Fibroblast of skin of left quadriceps (primary cell): Measurements from ENCODE around the gene FEM1B.

Source experiments
- DNase-seq, 2 experiments: peaks; one replicate each; pipeline ENCODE4 v3.0.0-alpha.2; 2013; ENCODE audit warnings: low read depth in 2 of 2

FEM1B gene

GRCh38 chr15:68285259-68285980 is 7.9 kb downstream of the FEM1B start:
- DNase-seq = no peak

- DNase-seq = no peak
Observed at GRCh38 chr15:68286256-68286655, 8.7 kb downstream of the FEM1B start.

GRCh38 chr15:68289057-68289456 is 11.5 kb downstream of the FEM1B start:
- no peak for DNase-seq

- DNase-seq = no peak
Observed at GRCh38 chr15:68289621-68290352, 12.2 kb downstream of the FEM1B start.

- DNase-seq = no peak
Observed at GRCh38 chr15:68290715-68291114, 13.2 kb downstream of the FEM1B start.

GRCh38 chr15:68292157-68292781 is 14.7 kb downstream of the FEM1B start:
- no peak for DNase-seq

DNA sequence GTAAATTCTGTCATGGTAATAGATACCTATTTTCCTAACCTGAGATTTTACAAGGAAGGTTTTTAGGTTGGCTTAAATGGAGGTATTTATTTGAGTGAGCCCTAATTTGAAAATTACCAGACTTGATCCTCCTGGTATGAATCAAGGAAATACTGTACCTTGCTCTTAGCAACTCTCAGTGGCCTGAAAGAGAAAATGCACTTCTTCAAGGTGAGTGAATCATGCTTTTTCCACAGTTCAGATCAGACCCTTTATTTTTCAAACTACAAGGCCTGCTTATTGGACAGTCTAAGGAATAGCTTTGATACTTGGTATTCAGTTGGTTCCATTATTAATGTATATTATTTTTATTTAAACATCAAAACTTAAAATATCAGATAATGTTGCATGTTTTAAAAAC is 15.4 kb downstream of the FEM1B start:
- no peak for DNase-seq

- DNase-seq = no peak
Observed at GRCh38 chr15:68295014-68295805, 17.7 kb downstream of the FEM1B start.

GRCh38 chr15:68298336-68298735 is 20.8 kb downstream of the FEM1B start:
- no peak for DNase-seq

DNA sequence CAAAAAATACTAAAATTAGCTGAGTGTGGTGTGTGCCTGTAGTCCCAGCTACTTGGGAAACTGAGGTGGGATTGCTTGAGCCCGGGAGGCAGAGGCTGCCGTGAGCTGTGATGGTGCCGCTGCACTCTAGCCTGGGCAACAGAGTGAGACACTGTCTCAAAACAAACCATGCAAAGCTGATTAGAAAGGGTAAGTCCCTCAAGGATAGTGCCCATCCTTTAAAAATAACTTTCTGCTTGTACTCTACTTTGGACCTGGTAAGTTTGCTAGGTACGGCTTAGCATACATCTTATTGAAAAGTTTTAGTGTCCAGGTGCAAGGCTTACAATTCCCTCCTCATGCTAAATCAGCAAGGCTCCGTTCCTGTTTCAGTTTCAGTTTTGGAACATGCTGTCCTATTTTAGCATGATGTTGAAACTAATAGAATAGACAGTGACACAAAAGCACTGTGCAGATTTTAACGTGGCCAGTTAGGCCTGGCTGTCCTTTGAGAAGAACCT is 21.4 kb downstream of the FEM1B start:
- no peak for DNase-seq

DNA sequence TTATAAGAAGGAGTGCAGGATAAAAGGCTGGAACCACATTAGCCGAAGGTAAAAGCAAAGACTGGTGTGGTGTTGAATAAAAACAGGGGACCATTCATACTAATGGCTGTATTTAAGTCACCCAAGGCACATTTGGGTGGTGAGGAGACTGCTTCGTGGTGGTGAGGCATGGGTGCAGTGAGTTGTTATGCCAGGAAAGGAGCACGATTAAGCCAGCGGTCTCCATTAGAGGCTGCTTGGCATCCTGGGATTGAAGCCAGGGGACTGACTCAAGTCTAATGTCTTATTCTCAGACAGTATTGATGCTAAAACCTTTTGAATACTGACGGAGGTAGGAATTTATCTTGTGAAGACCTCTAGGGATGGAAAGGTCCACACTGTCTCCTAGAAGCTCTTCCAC is 21.9 kb downstream of the FEM1B start:
- DNase-seq = no peak

- no peak for DNase-seq
Observed at GRCh38 chr15:68300115-68300940, 22.8 kb downstream of the FEM1B start.

- DNase-seq = no peak
Observed at GRCh38 chr15:68301301-68301700, 23.8 kb downstream of the FEM1B start.

- DNase-seq = no peak
Observed at GRCh38 chr15:68302729-68303128, 25.2 kb downstream of the FEM1B start.

- no peak for DNase-seq
Observed at GRCh38 chr15:68303134-68303533, 25.6 kb downstream of the FEM1B start.

GRCh38 chr15:68303560-68304436 is 26.3 kb downstream of the FEM1B start:
- DNase-seq = no peak

DNA sequence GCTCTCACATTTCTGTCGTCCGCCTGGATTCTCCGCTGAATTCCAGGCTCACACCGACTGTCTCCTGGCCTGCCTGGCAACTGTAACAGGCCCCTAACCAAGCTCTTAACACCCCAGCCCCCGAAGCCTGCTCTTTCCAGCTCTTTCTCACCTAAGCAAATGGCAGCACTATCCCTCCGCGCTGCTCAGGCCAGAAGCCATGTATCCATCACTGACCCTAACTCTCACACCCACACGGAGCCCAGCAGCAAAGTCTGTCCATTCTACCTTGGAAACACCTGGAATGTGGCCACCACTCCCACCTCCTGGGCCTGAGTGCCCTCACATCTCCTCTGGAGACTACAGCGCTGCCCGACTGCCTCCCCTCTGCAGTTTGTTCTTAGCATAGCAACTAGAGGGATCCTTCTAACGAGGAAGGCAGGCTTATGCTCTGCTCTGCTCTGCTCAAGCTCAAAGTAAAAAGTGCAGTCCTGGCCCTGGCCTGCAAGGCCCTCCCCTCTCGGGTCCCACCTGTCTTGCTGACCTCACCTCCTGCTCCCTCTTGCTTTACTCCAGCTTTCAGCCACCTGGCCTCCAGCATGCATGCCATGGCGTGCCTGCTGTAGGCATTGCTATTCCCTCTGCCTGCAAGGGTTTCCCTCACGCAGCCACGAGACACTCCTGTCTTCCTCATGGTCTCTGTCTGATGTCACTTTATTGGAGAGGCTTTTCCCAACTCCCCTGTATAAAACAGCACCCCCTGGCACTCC is 27.2 kb downstream of the FEM1B start:
- DNase-seq = no peak

GRCh38 chr15:68305420-68305871 is 27.9 kb downstream of the FEM1B start:
- DNase-seq = no peak
